Activated T-helper 1 cell treated with anti-CD3 and anti-CD28 coated beads, Interleukin-12 subunit alpha, Interleukin-12 subunit beta, Interleukin-2, Interleukin-4 antibody, amounts not matched to agents 30 ng/mL and 10 ng/mL and 1 ng/mL, durations not matched to agents 14 hours and 24 hours and 36 hours (primary cell): ENCODE data around the gene RUFY2. TPM values are rescaled to one million over a fixed set of nuclear protein-coding genes. Genes with fewer than 3 reads are reported as not detected.
"Not testable (repeated sequence)": the region's sequence is repeated elsewhere in the genome, so short reads cannot be mapped to it uniquely, and the experiment has no call there.

ENCODE experiments used
- DNase-seq: peaks from one replicate; pipeline ENCODE4 v3.0.0; 2021; ENCODE audit warnings: low spot score
- H3K27ac Mint-ChIP-seq: one replicate; pipeline ENCODE4 v1.8.0; 2021; ENCODE audit warnings: mild to moderate bottlenecking, mixed read lengths
- H3K27me3 Mint-ChIP-seq: one replicate; pipeline ENCODE4 v1.8.0; 2022; ENCODE audit warnings: mild to moderate bottlenecking, moderate library complexity, mixed read lengths; ENCODE audit not compliant: insufficient read depth
- H3K36me3 Mint-ChIP-seq: one replicate; pipeline ENCODE4 v1.8.0; 2021; ENCODE audit warnings: low read depth, mixed read lengths
- H3K4me1 Mint-ChIP-seq: one replicate; pipeline ENCODE4 v1.8.0; 2021; ENCODE audit warnings: low read depth, mixed read lengths
- H3K4me3 Mint-ChIP-seq: one replicate; pipeline ENCODE4 v1.8.0; 2021; ENCODE audit warnings: mild to moderate bottlenecking, moderate library complexity, mixed read lengths
- H3K9me3 Mint-ChIP-seq: one replicate; pipeline ENCODE4 v1.8.0; 2021; ENCODE audit warnings: mixed read lengths
- intact Hi-C: fragments of 100-400 bp; cut with micrococcal nuclease; formaldehyde crosslinking; loops from one replicate; pipeline ENCODE4 v1.15.1; 2024
- total RNA-seq: library from RNA; stranded (reverse); gene quantifications from 2 replicates; pipeline ENCODE4 v1.2.3, GENCODE V29; 2022

The RUFY2 gene
- 10.4 and 12.3 TPM in 2 replicates for total RNA-seq

GRCh38 chr10:68406815-68407548 is at the start of gene RUFY2:
Gene RUFY2 (minus strand): TSS chr10:68407277. CDS start chr10:68407189, 88 bp downstream.
- DNase-seq = peak; percentile 77
- Mint-ChIP-seq H3K36me3 (peaks cover 1% of the 10 kb centered on the region), H3K27ac (peak within 1 kb of the TSS; percentile 80), H3K4me3 (peak within 1 kb of the TSS; percentile 90), H3K4me1 (peaks cover 13% of the 10 kb centered on the region), H3K9me3 (no peaks in the 10 kb centered on the region), H3K27me3 (no peaks in the 10 kb centered on the region)
- intact Hi-C loops = loop anchor here (1.0 to 5.0 kb wide), 5 partner anchors 64 to 495 kb away; partner anchors contain the start of genes DDX50, DNA2, HERC4 and SLC25A16

GRCh38 chr10:68449698-68450097 is 42.6 kb upstream of the RUFY2 start:
- H3K4me3 Mint-ChIP-seq, H3K9me3 Mint-ChIP-seq, H3K27ac Mint-ChIP-seq, H3K27me3 Mint-ChIP-seq, H3K4me1 Mint-ChIP-seq, DNase-seq: not testable (repeated sequence)
- peaks cover 29% of the 10 kb centered on the region for H3K36me3 Mint-ChIP-seq
- intact Hi-C loops = loop anchor here (2.0 kb wide), 1 partner anchor 21 kb away; the partner anchor contains the start of gene DNA2

GRCh38 chr10:68446179-68446578 is 39.1 kb upstream of the RUFY2 start:
- Mint-ChIP-seq H3K27ac (no peak overlapping the region), H3K4me1 (no peaks in the 10 kb centered on the region), H3K36me3 (peaks cover 27% of the 10 kb centered on the region), H3K9me3 (no peaks in the 10 kb centered on the region), H3K27me3 (no peaks in the 10 kb centered on the region), H3K4me3 (no peak overlapping the region)
- intact Hi-C loops = no loop called here
- DNase-seq = no peak

GRCh38 chr10:68442971-68443370 is 35.9 kb upstream of the RUFY2 start:
- DNase-seq = no peak
- Mint-ChIP-seq H3K36me3 (peaks cover 20% of the 10 kb centered on the region), H3K4me3 (no peak overlapping the region), H3K9me3 (no peaks in the 10 kb centered on the region), H3K27ac (no peak overlapping the region), H3K27me3 (no peaks in the 10 kb centered on the region), H3K4me1 (no peaks in the 10 kb centered on the region)
- intact Hi-C loops = no loop called here

- intact Hi-C loops = no loop called here
- peaks cover 5% of the 10 kb centered on the region for H3K4me1 Mint-ChIP-seq
- H3K4me3 Mint-ChIP-seq = no peak overlapping the region
- no peaks in the 10 kb centered on the region for H3K9me3 Mint-ChIP-seq
- H3K27ac Mint-ChIP-seq = no peak overlapping the region
- peaks cover 22% of the 10 kb centered on the region for H3K36me3 Mint-ChIP-seq
- no peaks in the 10 kb centered on the region for H3K27me3 Mint-ChIP-seq
- DNase-seq = no peak
These were observed 33.8 kb upstream of the RUFY2 start for GRCh38 chr10:68440898-68441297.

- H3K27me3 Mint-ChIP-seq = no peaks in the 10 kb centered on the region
- peaks cover 5% of the 10 kb centered on the region for H3K4me1 Mint-ChIP-seq
- no peak overlapping the region for H3K4me3 Mint-ChIP-seq
- DNase-seq = no peak
- intact Hi-C loops = no loop called here
- H3K36me3 Mint-ChIP-seq = peaks cover 15% of the 10 kb centered on the region
- no peaks in the 10 kb centered on the region for H3K9me3 Mint-ChIP-seq
- H3K27ac Mint-ChIP-seq = no peak overlapping the region
These were observed 28.7 kb upstream of the RUFY2 start for GRCh38 chr10:68435803-68436202.

- no peaks in the 10 kb centered on the region for H3K27me3 Mint-ChIP-seq
- no peaks in the 10 kb centered on the region for H3K9me3 Mint-ChIP-seq
- intact Hi-C loops = no loop called here
- peaks cover 5% of the 10 kb centered on the region for H3K4me1 Mint-ChIP-seq
- no peak for DNase-seq
- no peak overlapping the region for H3K4me3 Mint-ChIP-seq
- H3K36me3 Mint-ChIP-seq = peaks cover 16% of the 10 kb centered on the region
- no peak overlapping the region for H3K27ac Mint-ChIP-seq
These were observed 27.6 kb upstream of the RUFY2 start for GRCh38 chr10:68434657-68435056.

- no peaks in the 10 kb centered on the region for H3K27me3 Mint-ChIP-seq
- H3K36me3 Mint-ChIP-seq = peaks cover 20% of the 10 kb centered on the region
- DNase-seq = no peak
- H3K9me3 Mint-ChIP-seq = no peaks in the 10 kb centered on the region
- no peak overlapping the region for H3K27ac Mint-ChIP-seq
- peaks cover 11% of the 10 kb centered on the region for H3K4me1 Mint-ChIP-seq
- intact Hi-C loops = no loop called here
- H3K4me3 Mint-ChIP-seq = no peak overlapping the region
These were observed 21.5 kb upstream of the RUFY2 start for GRCh38 chr10:68428396-68429104.

- H3K27me3 Mint-ChIP-seq = no peaks in the 10 kb centered on the region
- no peak overlapping the region for H3K4me3 Mint-ChIP-seq
- H3K36me3 Mint-ChIP-seq = peaks cover 28% of the 10 kb centered on the region
- DNase-seq = no peak
- intact Hi-C loops = no loop called here
- peaks cover 17% of the 10 kb centered on the region for H3K4me1 Mint-ChIP-seq
- H3K27ac Mint-ChIP-seq = no peak overlapping the region
- H3K9me3 Mint-ChIP-seq = no peaks in the 10 kb centered on the region
These were observed 17.5 kb upstream of the RUFY2 start for GRCh38 chr10:68424454-68425014.

- Mint-ChIP-seq H3K36me3 (peaks cover 26% of the 10 kb centered on the region), H3K4me3 (peak overlapping the region; percentile 61), H3K27me3 (no peaks in the 10 kb centered on the region), H3K27ac (peak overlapping the region; percentile 81), H3K4me1 (peaks cover 17% of the 10 kb centered on the region), H3K9me3 (no peaks in the 10 kb centered on the region)
- DNase-seq = peak; percentile 6
- intact Hi-C loops = no loop called here
These were observed 16.4 kb upstream of the RUFY2 start for GRCh38 chr10:68423522-68423921.

- peaks cover 28% of the 10 kb centered on the region for H3K36me3 Mint-ChIP-seq
- intact Hi-C loops = no loop called here
- DNase-seq = no peak
- no peak overlapping the region for H3K27ac Mint-ChIP-seq
- no peak overlapping the region for H3K4me3 Mint-ChIP-seq
- peaks cover 13% of the 10 kb centered on the region for H3K4me1 Mint-ChIP-seq
- H3K9me3 Mint-ChIP-seq = no peaks in the 10 kb centered on the region
- no peaks in the 10 kb centered on the region for H3K27me3 Mint-ChIP-seq
These were observed 12.3 kb upstream of the RUFY2 start for GRCh38 chr10:68419376-68419775.

- DNase-seq = no peak
- no peaks in the 10 kb centered on the region for H3K27me3 Mint-ChIP-seq
- H3K9me3 Mint-ChIP-seq = no peaks in the 10 kb centered on the region
- H3K4me1 Mint-ChIP-seq = peaks cover 13% of the 10 kb centered on the region
- H3K36me3 Mint-ChIP-seq = peaks cover 10% of the 10 kb centered on the region
- intact Hi-C loops = loop anchor here (5.0 kb wide), 1 partner anchor 493 kb away; the partner anchor contains the start of gene DDX50
- H3K27ac Mint-ChIP-seq = no peak overlapping the region
- H3K4me3 Mint-ChIP-seq = no peak overlapping the region
These were observed 1.9 kb upstream of the RUFY2 start for GRCh38 chr10:68408898-68409518.
